ENCODE measurements around the gene ESPNL.

- TF ChIP-seq CTCF (IDR thresholded peaks at IDR 0.05; ENCODE audit: low read depth, low read length, missing input control) = no peak
- no peak for TF ChIP-seq SP1 (IDR thresholded peaks at IDR 0.05)
- TF ChIP-seq, protein P1, sequence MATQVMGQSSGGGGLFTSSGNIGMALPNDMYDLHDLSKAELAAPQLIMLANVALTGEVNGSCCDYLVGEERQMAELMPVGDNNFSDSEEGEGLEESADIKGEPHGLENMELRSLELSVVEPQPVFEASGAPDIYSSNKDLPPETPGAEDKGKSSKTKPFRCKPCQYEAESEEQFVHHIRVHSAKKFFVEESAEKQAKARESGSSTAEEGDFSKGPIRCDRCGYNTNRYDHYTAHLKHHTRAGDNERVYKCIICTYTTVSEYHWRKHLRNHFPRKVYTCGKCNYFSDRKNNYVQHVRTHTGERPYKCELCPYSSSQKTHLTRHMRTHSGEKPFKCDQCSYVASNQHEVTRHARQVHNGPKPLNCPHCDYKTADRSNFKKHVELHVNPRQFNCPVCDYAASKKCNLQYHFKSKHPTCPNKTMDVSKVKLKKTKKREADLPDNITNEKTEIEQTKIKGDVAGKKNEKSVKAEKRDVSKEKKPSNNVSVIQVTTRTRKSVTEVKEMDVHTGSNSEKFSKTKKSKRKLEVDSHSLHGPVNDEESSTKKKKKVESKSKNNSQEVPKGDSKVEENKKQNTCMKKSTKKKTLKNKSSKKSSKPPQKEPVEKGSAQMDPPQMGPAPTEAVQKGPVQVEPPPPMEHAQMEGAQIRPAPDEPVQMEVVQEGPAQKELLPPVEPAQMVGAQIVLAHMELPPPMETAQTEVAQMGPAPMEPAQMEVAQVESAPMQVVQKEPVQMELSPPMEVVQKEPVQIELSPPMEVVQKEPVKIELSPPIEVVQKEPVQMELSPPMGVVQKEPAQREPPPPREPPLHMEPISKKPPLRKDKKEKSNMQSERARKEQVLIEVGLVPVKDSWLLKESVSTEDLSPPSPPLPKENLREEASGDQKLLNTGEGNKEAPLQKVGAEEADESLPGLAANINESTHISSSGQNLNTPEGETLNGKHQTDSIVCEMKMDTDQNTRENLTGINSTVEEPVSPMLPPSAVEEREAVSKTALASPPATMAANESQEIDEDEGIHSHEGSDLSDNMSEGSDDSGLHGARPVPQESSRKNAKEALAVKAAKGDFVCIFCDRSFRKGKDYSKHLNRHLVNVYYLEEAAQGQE (IDR thresholded peaks at IDR 0.05) = no peak
- no peak for TF ChIP-seq YY1 (IDR thresholded peaks at IDR 0.05)
- TF ChIP-seq HNF4G (IDR thresholded peaks at IDR 0.05) = no peak
- TF ChIP-seq JUND (IDR thresholded peaks at IDR 0.05) = no peak
These were observed 39.3 kb downstream of the ESPNL start for GRCh38 chr2:238139196-238140039.
